ENCODE measurements around the gene CCDC88B. TPM values are rescaled to one million over a fixed set of nuclear protein-coding genes. Genes with fewer than 3 reads are reported as not detected.

CCDC88B gene
- total and polyA plus RNA-seq, 2 of the 8 experiments (the other 6 are each of a cell fraction or from before 2014, with no cell fraction given): 5.9 to 12.5 TPM

GRCh38 chr11:64391839-64392238 is 51.8 kb downstream of the CCDC88B start (continued):
- TF ChIP-seq CTCF (IDR thresholded peaks at IDR 0.05; ENCODE audit: control extremely low read depth in 1 of 3, insufficient read depth in 1 of 3, low read depth in 1 of 3, low read length in 3 of 3) (no peak), RXRA (IDR thresholded peaks at IDR 0.05; ENCODE audit: insufficient read depth, low read depth, low read length) (no peak), SIX5 (IDR thresholded peaks at IDR 0.05; ENCODE audit: low read depth, low read length) (no peak), EZH2 (IDR thresholded peaks at IDR 0.05; ENCODE audit: low read depth, low read length, severe bottlenecking) (no peak), SP1 (IDR thresholded peaks at IDR 0.05; ENCODE audit: low read depth, low read length) (no peak)

Data from H1 (cell line).